ENCODE results near the gene CEP41.
"Not testable (repeated sequence)": the region's sequence is repeated elsewhere in the genome, so short reads cannot be mapped to it uniquely, and the experiment has no call there.

CEP41 gene

DNA sequence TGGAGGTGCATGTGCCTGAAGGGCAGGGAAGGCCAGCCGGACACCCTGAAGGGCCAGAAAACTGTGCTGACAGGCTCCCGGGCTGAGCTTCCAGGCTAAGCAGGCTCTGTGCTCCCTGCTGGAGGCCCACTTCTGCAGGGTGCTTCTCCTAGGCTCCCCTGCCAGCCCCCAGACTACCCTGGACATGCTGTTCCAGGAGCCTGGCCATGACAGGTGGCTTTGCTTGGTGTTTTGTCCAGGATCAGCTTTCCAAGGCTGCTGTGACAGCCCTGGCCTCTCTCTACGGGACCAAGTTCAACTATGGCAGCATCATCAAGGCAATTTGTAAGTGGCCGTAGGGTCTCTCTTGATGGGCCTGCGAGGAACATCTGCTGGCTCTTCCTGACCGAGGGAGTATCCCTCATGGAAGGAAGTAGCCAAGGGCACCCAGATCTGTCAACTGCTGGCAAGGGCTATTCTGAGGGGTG is 55.2 kb downstream of the CEP41 start:
- DNase-seq, result no peak

DNA sequence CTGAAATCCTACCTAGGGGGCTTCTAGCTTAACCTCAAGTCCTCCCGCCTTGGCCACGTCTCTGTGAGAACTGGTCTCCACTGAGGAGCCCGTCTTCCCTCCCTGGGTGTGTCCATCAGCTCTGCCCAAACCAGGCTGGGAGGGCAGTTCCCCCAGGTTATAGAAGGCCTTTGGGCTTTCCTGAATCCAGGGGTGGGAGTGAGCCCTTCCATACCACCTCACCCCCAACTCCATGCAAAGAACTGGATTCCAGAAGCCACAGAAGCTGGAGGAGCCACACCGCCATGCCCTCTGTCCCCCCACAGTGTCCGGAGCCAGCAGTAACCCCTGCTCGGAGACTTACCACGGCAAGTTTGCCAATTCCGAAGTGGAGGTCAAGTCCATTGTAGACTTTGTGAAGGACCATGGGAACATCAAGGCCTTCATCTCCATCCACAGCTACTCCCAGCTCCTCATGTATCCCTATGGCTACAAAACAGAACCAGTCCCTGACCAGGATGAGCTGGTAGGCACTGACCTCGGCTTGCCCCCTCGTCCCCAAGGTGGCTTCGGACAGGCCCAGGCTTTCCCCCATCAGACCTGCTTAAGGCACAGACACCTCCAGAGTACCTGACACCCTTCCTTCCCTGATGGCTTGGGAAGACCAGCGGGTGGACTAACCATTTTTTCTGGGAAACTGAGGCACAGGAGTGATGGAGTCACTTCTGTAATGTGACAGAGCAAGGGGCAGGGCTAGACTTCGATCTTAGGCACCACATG is 55.8 kb downstream of the CEP41 start:
- no peak for DNase-seq

DNA sequence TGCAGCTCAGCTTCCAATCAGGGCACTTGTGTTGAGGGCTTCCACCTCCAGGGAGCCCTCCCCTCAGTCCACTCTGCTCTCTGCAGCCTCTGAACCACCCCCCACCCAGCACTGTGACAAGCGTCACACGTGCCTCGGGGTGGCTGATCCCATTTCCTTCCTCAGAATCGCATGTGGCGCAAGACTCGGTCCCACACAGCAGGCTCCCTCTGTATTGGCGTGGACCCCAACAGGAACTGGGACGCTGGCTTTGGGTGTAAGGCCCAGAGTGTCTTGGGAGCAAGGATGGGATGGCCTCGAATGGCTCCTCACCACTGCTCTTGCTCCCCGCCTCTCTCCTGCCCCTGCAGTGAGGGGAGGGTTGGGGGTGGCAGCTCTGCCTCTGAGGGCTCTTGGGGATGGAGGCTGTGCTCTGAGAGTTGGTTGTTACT is 56.4 kb downstream of the CEP41 start:
- DNase-seq, result no peak

GRCh38 chr7:130383187-130383980 is 57.4 kb downstream of the CEP41 start:
- no peak for DNase-seq

DNA sequence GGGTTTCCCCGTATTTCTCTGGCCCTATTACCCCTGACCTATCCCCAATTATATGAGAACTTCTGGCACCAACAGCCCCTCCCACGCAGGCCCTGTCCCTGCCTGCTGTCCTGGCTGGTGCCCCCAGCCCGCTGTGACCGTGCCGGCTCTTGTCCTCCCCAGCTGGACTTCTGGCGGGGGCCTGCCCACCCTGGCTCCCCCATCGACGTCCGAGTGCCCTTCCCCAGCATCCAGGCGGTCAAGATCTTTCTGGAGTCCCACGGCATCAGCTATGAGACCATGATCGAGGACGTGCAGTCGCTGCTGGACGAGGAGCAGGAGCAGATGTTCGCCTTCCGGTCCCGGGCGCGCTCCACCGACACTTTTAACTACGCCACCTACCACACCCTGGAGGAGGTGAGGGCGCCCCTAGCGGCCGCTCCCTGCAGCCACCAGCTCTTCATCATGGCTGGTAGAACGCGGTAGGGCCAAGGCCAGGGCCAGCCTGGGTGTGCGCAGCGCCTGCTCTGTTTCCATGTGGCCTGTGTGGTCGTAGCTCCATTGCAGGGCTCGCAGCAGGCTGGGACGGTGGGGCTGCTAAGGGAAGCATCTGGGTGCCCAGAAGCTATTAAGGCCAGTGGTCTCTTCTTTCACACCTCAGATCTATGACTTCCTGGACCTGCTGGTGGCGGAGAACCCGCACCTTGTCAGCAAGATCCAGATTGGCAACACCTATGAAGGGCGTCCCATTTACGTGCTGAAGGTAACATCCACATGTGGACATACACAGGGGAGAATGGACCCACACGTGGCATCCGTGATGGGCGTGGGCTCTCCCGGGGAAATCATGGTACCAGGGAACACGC is 59.1 kb downstream of the CEP41 start:
- DNase-seq, result no peak

DNA sequence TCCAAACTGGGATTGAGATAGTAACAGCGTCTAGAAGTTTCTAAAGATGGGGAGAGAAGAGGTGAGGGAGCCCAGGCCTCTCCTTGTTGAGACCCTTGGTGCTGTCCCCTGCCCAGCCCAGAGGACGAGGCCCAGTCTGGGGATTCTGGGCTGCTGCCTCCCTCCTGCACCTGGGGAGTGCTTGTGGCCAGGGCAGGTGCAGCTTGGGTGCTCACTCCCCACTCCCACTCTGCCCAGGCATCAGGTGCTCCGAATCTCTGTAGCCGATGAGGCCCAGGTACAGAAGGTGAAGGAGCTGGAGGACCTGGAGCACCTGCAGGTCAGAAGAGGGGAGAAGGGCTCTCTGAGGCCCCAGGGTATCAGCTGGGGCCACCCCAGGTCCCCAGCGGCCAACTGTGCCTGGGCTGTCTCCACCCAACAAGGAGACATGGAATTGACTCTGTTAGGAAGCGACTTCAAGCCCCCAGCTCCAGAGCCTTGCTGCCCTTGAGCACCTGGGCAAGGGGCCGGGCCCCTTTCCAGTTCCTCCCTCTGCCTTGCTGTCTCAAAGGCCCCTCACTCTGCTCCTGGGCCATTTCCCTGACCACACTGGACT is 59.9 kb downstream of the CEP41 start:
- DNase-seq, result no peak

- DNase-seq, result no peak
Observed at GRCh38 chr7:130379921-130380860, 60.6 kb downstream of the CEP41 start, which contains the start of gene CPA1. Gene CPA1, plus strand, starts transcription at chr7:130380494. Its CDS starts 27 bp downstream, at chr7:130380521.

DNA sequence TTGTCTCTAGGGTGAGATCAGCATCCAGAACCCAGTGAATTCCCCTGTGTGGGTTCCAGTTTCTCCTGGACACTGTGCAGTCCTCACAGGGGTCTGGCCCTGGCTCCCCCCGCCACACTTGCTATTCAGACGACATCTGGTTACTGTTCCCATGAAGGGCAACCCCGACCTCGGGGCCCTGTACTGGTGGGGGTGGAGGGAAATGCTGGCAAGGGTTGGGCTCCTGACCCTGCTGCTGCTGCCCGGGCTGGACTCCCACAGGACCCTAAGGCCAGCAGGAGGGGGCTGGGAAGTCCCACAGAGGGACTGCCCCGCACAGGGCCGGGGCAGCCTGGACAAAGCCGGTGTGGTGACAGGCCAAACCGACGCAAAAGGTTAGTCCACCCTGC is 61.3 kb downstream of the CEP41 start:
- no peak for DNase-seq

DNA sequence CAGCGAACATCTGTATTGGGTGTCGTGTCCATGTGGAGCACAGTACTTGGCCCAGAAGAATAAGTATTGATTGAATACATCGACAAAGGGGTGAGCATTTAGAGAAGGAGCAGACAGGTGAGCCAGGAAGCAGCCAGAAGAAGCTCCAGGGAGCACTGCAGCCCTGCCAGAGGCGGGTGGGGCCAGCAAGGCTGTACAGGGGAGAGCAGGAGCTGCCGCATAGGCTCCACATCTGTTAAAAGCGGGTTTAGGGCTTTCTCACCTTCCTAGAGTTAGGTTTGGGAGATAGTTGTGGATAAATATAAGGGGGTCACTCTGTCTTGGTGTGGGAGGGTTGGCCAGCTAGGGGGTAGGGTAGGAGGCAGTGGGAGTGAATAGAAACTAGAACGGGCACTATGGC is 61.8 kb downstream of the CEP41 start:
- DNase-seq, result no peak

DNA sequence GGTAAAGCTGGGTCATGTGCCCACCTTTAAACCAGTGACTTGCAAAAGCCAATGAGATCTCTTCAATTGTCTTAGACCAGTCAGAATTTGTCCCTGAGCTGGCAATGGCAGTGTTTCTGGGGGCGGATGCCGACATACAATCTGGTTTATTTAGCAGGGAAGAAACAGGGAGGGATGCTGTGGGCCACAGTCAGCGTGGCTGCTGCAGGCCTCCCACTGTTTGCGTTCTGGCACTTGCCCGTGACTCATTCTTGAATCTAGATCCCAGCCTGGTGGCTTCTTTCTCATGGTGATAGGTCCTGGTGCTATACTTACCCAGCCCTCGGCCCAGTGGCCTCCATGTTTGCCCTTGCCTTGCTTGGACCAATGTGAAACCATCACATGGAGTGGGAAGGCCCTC is 63.6 kb downstream of the CEP41 start:
- DNase-seq, result no peak

GRCh38 chr7:130376461-130376860 is 64.4 kb downstream of the CEP41 start:
- DNase-seq, result not testable (repeated sequence)

GRCh38 chr7:130374507-130374906 is 66.3 kb downstream of the CEP41 start:
- no peak for DNase-seq

GRCh38 chr7:130372402-130373165 is 68.2 kb downstream of the CEP41 start:
- DNase-seq, result no peak

DNA sequence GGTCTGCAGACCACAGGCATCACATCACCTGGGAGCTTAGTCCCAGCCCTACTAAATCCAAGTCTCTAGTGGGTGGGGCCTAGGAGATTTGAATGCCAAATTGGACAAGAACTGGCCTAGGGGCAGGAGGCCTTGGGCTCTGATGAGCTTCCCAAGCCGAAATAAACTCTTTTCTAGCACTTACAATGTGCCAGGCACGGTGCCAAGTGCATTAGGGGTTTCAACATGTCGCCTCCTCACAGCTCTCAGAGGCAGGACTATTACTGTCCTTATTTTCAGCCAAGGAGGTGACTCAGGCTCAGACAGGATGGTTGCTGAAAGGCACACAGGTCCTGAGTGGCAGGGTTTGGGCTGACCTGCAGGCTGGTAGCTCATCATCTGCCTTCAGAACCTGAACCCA is 69.8 kb downstream of the CEP41 start:
- DNase-seq, result peak; percentile 55

- DNase-seq, result peak; percentile 48
Observed at GRCh38 chr7:130369831-130370550, 70.8 kb downstream of the CEP41 start.

DNA sequence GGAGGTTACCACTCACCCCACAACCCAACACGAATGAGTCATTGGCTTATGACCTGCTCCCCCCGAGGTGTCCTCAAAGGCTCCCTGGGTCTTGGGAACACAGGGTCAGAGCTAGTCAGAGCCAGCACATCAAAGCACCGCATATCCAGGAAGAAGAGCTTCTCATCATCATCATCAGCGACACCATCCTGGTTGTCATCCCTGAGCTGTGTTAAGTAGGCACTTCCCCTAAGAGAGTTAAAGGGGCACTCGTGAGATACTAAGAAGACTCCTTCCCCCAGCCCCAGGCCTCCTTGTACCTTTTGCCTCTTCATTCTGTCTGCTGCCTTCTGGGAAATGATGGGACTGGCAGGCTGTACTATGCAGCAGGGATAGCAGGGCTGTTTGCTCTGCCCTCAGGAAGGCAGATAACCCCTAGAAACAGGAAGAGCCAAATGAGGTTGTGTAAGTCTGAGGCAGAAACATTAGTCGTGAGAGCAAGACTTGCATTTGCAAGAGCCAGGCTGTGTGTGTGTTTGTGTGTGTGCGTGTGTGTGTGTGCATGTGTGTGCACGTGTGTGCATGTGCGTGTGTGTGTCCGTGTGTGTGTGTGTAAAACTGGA is 71.6 kb downstream of the CEP41 start:
- DNase-seq, result peak; percentile 37

- no peak for DNase-seq
Observed at GRCh38 chr7:130367836-130368746, 72.7 kb downstream of the CEP41 start.

DNA sequence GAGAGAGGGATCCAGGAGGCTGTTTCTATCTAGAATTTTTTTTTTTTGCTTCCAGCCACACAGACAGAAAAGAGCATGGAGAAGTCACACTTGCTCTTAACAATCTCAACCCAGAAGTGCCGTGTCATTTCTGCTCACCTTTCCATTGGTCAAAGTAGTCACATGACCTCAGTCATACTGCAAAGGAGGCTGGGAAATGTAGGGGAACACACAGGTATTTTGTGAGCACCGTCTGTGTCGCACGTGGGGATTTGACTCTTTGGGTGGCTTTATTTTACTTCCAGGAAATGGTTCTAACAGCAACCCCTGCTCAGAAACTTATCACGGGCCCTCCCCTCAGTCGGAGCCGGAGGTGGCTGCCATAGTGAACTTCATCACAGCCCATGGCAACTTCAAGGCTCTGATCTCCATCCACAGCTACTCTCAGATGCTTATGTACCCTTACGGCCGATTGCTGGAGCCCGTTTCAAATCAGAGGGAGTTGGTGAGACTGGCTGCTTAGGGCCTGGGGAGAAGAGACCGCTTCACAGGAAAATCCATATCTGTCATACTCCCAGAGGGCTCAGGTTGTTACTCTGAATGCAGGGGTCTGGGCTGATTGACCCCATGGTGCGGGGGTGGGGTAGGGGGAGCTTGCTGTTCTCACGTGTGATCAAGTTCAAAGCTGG is 73.6 kb downstream of the CEP41 start:
- no peak for DNase-seq

Data from NCI-H69 (cell line).